Gastrocnemius medialis (tissue), 4 donors: Measurements from ENCODE around the gene CCDC197. TPM values are rescaled to one million over a fixed set of nuclear protein-coding genes. Genes with fewer than 3 reads are reported as not detected.

Experiments used
- ATAC-seq, 2 donors: fragments of 150-250 bp; one replicate each; pipeline ENCODE4 v1.9.1; 2016
- DNase-seq, 2 donors: peaks; one replicate each; pipeline ENCODE4 v3.0.0-alpha.2; 2019
- H3K27ac ChIP-seq, 4 donors: fragments of 200-600 bp; sonication (generic); 1 replicate in 1 of 4; 2 replicates in 3 of 4; pipeline ENCODE4 v1.5.1; 2016 to 2018; ENCODE audit warnings: mild to moderate bottlenecking in 2 of 4, moderate library complexity in 1 of 4
- H3K27me3 ChIP-seq, 3 donors: fragments of 200-600 bp; sonication (generic) in 2 of 3; 1 replicate in 1 of 3; 2 replicates in 2 of 3; pipeline versions ENCODE4 v1.5.1 to v1.6.0; 2016 to 2019; ENCODE audit warnings: mild to moderate bottlenecking in 1 of 3, moderate library complexity in 1 of 3
- H3K36me3 ChIP-seq, 2 donors: fragments of 200-600 bp; sonication (generic) in 1 of 2; one replicate each; pipeline ENCODE4 v1.5.1; 2017 to 2018
- H3K4me1 ChIP-seq, 2 donors: fragments of 200-600 bp; sonication (generic) in 1 of 2; one replicate each; pipeline ENCODE4 v1.5.1; 2016 to 2017; ENCODE audit warnings: mild to moderate bottlenecking in 2 of 2
- H3K4me3 ChIP-seq, 4 donors: fragments of 200-600 bp; sonication (generic) in 3 of 4; 1 replicate in 1 of 4; 2 replicates in 3 of 4; pipeline ENCODE4 v1.5.1; 2016 to 2019; ENCODE audit warnings: mild to moderate bottlenecking in 2 of 4
- H3K9me3 ChIP-seq, 3 donors: fragments of 200-600 bp; sonication (generic) in 2 of 3; 1 replicate in 1 of 3; 2 replicates in 2 of 3; pipeline ENCODE4 v1.5.1; 2016 to 2019
- POLR2A ChIP-seq, 2 donors: fragments of 450-650 bp; IDR thresholded peaks; one replicate each; pipeline ENCODE4 v1.6.1; 2017; ENCODE audit warnings: antibody characterized with exemption in 2 of 2, mild to moderate bottlenecking in 2 of 2, moderate library complexity in 2 of 2
- in situ Hi-C, 4 donors: fragments of 200-750 bp; cut with MboI; loops; one replicate each; pipeline versions ENCODE4 v1.15.0 to v1.8.0; 2017; ENCODE audit warnings: low sequenced_read_pairs in 4 of 4
- intact Hi-C: fragments of 100-400 bp; cut with DNase I; formaldehyde crosslinking; loops from one replicate; pipeline ENCODE4 v1.15.1; 2023; ENCODE audit warnings: low total_unique reads
- total RNA-seq, 4 donors: library from RNA; depleted of rRNA; stranded (reverse); fragments of >200 nt; gene quantifications; one replicate each; pipeline versions ENCODE4 v1.1.0 to v1.2.3, GENCODE V29; 2016
- TF ChIP-seq, protein P1 (sequence below), 5 experiments: fragments of 450-650 bp in 3 of 5; fragments of 200-600 bp in 2 of 5; sonication (generic) in 2 of 5; IDR thresholded peaks in 4 of 5; conservative IDR thresholded peaks in 1 of 5; 1 replicate in 4 of 5; 2 replicates in 1 of 5; pipeline ENCODE4 v1.5.1; 2016 to 2019; ENCODE audit warnings: antibody characterized with exemption in 5 of 5, mild to moderate bottlenecking in 3 of 5, moderate library complexity in 3 of 5

The CCDC197 gene
- total RNA-seq, 4 donors from 2014 or later = 0.56 to 0.61 TPM; not detected in 2

DNA sequence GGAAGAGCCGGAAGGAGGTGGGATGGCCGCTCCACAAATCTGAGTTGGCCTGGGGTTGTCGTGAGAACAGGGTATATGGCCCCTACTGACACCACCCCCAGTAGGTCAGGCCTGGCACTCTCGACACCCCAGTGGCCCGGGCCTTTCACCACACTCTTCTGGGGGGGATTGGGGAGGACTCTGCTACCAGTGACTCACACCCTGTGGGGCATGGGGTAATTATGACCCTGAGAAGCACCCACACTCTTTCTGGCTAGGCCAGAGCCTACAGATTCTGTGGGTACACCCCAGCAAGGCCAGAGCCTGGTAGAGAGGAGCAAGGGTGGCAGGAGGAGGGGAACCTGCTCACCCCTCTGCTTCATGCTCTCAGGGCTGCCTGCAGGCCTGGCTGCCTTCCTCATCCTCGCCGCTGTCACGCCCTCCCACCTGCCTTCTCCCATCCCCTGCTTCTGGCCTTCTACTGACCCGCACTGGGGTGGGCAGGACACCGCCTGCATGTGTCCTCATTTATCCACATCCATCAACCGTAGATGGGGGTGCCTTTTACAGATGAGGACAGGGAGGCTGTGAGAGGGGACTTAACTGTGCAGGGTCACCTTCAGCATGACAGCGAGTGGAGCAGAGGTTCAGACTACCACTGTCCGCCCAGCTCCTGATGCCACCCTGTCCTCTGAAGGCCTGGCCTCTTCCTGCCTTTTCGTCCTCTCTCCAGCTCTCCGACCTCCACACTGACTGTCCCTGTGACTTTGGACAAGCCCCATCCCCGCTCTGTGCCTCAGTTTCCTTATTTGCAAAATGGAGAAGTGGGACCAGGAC, 39.1 kb upstream of the CCDC197 start:
- DNase-seq = peak in 1 of 2 donors; percentile 39
- H3K27me3 ChIP-seq = no peaks in the 10 kb centered on the region
- intact Hi-C loops = loop anchor here (2.0 to 5.0 kb wide), 2 partner anchors 13 to 39 kb away; partner anchors contain the start of gene CCDC197
- H3K36me3 ChIP-seq = peaks cover 0 to 33% of the 10 kb centered on the region in 2 donors
- in situ Hi-C loops = no loop called here
- ATAC-seq = no peak
- H3K4me1 ChIP-seq = peaks cover 87 to 94% of the 10 kb centered on the region in 2 donors
- H3K27ac ChIP-seq = peak overlapping the region; percentile 97 to 100 (median 98)
- H3K4me3 ChIP-seq = no peak overlapping the region
- no peaks in the 10 kb centered on the region for H3K9me3 ChIP-seq
- TF ChIP-seq, protein P1, sequence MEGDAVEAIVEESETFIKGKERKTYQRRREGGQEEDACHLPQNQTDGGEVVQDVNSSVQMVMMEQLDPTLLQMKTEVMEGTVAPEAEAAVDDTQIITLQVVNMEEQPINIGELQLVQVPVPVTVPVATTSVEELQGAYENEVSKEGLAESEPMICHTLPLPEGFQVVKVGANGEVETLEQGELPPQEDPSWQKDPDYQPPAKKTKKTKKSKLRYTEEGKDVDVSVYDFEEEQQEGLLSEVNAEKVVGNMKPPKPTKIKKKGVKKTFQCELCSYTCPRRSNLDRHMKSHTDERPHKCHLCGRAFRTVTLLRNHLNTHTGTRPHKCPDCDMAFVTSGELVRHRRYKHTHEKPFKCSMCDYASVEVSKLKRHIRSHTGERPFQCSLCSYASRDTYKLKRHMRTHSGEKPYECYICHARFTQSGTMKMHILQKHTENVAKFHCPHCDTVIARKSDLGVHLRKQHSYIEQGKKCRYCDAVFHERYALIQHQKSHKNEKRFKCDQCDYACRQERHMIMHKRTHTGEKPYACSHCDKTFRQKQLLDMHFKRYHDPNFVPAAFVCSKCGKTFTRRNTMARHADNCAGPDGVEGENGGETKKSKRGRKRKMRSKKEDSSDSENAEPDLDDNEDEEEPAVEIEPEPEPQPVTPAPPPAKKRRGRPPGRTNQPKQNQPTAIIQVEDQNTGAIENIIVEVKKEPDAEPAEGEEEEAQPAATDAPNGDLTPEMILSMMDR (IDR thresholded peaks at IDR 0.05 in 4 of 5, conservative IDR thresholded peaks at IDR 0.05 in 1 of 5) = no peak
- TF ChIP-seq POLR2A (IDR thresholded peaks at IDR 0.05) = peak in 1 of 2 donors; percentile 8

DNA sequence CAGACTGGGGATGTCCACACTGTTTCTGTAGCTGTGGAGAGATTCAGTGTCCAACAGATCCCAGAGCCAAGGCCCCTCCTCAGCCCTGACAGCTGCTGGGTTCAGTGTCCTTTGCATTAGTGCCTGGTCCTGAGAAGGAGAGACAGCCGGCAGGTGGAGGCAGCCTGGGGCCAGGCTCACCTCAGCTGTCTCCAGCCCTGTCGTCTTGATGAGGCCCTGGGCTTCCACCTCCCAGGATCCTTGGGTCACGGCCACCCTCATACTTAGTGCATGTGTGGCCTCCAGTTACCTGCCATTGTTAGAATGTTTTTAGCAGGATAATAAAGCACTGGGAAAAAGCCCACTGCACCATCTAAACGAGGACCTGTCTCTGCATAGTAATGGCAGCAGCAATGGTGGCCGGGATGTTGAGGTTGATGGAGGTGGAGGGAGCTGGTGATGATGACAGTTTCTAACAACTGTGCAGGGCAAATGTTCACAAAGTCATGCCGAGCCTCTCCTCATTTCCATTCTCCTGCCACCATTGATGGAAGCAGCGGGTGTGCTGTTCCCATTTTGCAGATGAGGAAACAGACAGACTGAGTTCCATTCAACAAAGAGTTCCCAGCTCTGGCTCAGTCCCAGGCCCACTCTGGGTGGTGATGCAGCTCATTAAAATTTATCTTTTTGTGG, 38.4 kb upstream of the CCDC197 start:
- no peaks in the 10 kb centered on the region for H3K27me3 ChIP-seq
- peak overlapping the region; percentile 97 to 100 (median 98) for H3K27ac ChIP-seq
- DNase-seq = peak in 1 of 2 donors; percentile 57
- H3K36me3 ChIP-seq = peaks cover 0 to 26% of the 10 kb centered on the region in 2 donors
- intact Hi-C loops = loop anchor here (2.0 to 5.0 kb wide), 2 partner anchors 14 to 39 kb away; partner anchors contain the start of gene CCDC197
- in situ Hi-C loops = no loop called here
- no peak overlapping the region for H3K4me3 ChIP-seq
- ATAC-seq = no peak
- TF ChIP-seq, protein P1 (IDR thresholded peaks at IDR 0.05 in 4 of 5, conservative IDR thresholded peaks at IDR 0.05 in 1 of 5) = no peak
- no peak for TF ChIP-seq POLR2A (IDR thresholded peaks at IDR 0.05)
- H3K9me3 ChIP-seq = no peaks in the 10 kb centered on the region
- H3K4me1 ChIP-seq = peaks cover 91 to 96% of the 10 kb centered on the region in 2 donors

DNA sequence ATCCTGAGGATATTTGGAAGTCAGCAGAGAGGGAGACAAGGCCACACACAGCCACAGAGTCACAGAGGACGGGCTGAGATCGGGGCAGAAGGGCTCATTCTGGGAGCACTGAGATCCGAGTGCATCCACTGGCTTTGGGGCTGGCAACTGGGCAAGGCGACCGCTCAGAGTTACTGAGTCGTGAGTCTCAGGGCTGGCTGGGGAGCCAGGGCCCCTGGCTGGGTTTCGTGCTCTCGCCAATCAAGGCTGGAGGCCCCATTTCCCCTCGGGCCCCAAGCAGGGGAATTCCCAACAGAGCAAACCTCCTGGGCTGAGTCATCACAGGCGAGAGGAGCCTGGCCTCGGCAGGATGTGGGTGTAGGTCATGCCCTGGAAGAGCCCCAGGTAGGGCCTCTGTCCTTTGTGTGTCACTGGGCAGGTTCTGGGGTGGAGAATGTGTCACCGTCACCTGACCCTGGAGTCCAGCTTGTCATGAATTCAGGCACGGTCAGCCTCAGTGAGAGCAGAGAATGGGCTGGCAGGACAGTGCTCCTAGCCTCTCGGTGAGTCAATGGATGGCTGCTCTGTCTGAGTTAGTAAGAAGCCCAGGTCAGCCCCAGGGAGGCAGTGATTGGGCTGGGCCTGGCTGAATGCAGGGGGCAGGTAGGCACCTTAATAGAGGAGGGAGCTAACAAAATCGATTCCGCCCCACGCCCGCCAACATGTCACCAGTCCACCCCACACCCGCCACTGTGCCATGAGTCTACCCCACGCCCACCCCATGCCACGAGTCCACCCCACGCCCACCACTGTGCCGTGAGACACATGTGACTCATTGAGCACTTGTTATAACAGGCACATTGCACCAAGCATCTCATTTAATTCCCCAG, 37.6 kb upstream of the CCDC197 start:
- DNase-seq (peak; percentile 93 to 96), ATAC-seq (peak; percentile 55 to 56)
- Histone ChIP-seq H3K27ac (peak overlapping the region; percentile 97 to 100 (median 98)), H3K27me3 (no peaks in the 10 kb centered on the region), H3K4me1 (peaks cover 92 to 97% of the 10 kb centered on the region in 2 donors), H3K36me3 (peaks cover 0 to 18% of the 10 kb centered on the region in 2 donors), H3K9me3 (no peaks in the 10 kb centered on the region), H3K4me3 (no peak overlapping the region)
- in situ Hi-C loops (no loop called here), intact Hi-C loops (loop anchor here (2.0 to 5.0 kb wide), 2 partner anchors 15 to 38 kb away; partner anchors contain the start of gene CCDC197)
- TF ChIP-seq POLR2A (IDR thresholded peaks at IDR 0.05) = peak; percentile 50 to 82
- TF ChIP-seq, protein P1 (IDR thresholded peaks at IDR 0.05 in 4 of 5, conservative IDR thresholded peaks at IDR 0.05 in 1 of 5) = no peak

DNA sequence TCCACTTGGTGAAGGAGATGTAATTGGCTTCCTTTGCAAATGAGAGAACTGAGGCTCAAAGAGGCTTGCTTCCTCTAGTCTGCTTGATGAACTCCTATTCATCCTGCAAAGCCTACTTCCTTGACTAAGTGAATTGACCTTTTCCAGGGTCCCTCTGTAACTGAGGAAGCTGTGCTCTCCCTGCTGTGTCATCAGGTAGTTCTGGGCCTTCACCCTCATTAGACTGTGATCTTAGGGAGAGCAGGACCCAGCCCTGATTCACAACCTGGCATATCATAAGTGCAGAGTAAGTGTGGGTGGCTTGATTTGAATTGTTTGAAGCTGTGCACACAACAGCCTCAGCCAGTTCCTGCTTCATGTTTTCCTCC, 37.0 kb upstream of the CCDC197 start:
- peaks cover 93 to 97% of the 10 kb centered on the region in 2 donors for H3K4me1 ChIP-seq
- intact Hi-C loops = no loop called here
- no peak overlapping the region for H3K4me3 ChIP-seq
- ATAC-seq = no peak
- TF ChIP-seq, protein P1 (IDR thresholded peaks at IDR 0.05 in 4 of 5, conservative IDR thresholded peaks at IDR 0.05 in 1 of 5) = no peak
- TF ChIP-seq POLR2A (IDR thresholded peaks at IDR 0.05) = no peak
- in situ Hi-C loops = no loop called here
- H3K9me3 ChIP-seq = no peaks in the 10 kb centered on the region
- no peaks in the 10 kb centered on the region for H3K27me3 ChIP-seq
- H3K27ac ChIP-seq = peak overlapping the region; percentile 97 to 100 (median 98)
- peaks cover 0 to 12% of the 10 kb centered on the region in 2 donors for H3K36me3 ChIP-seq
- DNase-seq = no peak
